SU-DHL-6 (cell line): ENCODE measurements around the gene IRAK2.

ENCODE experiments used
- H2AFZ ChIP-seq: fragments of 200-600 bp; sonication (generic); 2 replicates; pipeline ENCODE4 v1.6.1; 2014; ENCODE audit warnings: low read depth, mild to moderate bottlenecking, moderate library complexity, mixed read lengths, antibody characterized with exemption, low read length; ENCODE audit not compliant: severe bottlenecking
- H3F3A ChIP-seq: fragments of 200-600 bp; shearing (Covaris generic); 2 replicates; pipeline ENCODE4 v1.6.0; 2016; ENCODE audit warnings: antibody characterized with exemption, mild to moderate bottlenecking; ENCODE audit not compliant: insufficient read depth
- H3K27ac ChIP-seq: fragments of 200-600 bp; sonication (generic); 2 replicates; pipeline ENCODE4 v1.5.1; 2016; ENCODE audit warnings: low read depth, mild to moderate bottlenecking, low read length, moderate library complexity, mixed read lengths
- H3K27me3 ChIP-seq: fragments of 200-600 bp; sonication (generic), shearing (Covaris generic); 2 replicates; pipeline ENCODE4 v1.6.0; 2014; ENCODE audit warnings: mild to moderate bottlenecking, low read length
- H3K36me3 ChIP-seq: fragments of 200-600 bp; sonication (generic); 2 replicates; pipeline ENCODE4 v1.6.1; 2014; ENCODE audit warnings: mild to moderate bottlenecking, low read length, mixed read lengths
- H3K4me2 ChIP-seq: fragments of 300-600, 200-600 bp; shearing (Covaris generic), sonication (generic); 2 replicates; pipeline ENCODE4 v1.6.0; 2014; ENCODE audit warnings: low read length, low read depth, mild to moderate bottlenecking; ENCODE audit not compliant: poor library complexity, severe bottlenecking
- H3K4me3 ChIP-seq: fragments of 200-600 bp; sonication (generic); 2 replicates; pipeline ENCODE4 v1.5.1; 2014; ENCODE audit warnings: antibody characterized with exemption, low read length, mild to moderate bottlenecking, mixed read lengths; ENCODE audit not compliant: insufficient read depth, poor library complexity, severe bottlenecking
- H3K79me2 ChIP-seq: fragments of 200-600 bp; sonication (generic); 2 replicates; pipeline ENCODE4 v1.6.1; 2014; ENCODE audit warnings: mild to moderate bottlenecking, low read length, moderate library complexity; ENCODE audit not compliant: insufficient read depth
- H3K9ac ChIP-seq: fragments of 200-600 bp; sonication (generic); 2 replicates; pipeline ENCODE4 v1.7.0; 2014; ENCODE audit warnings: mild to moderate bottlenecking, low read length
- H3K9me2 ChIP-seq: fragments of 200-600 bp; sonication (generic); replicated peaks from 2 replicates; pipeline ENCODE4 v1.6.1; 2014; ENCODE audit warnings: low read length; ENCODE audit not compliant: insufficient read depth
- H3K9me3 ChIP-seq: fragments of 200-600 bp; sonication (generic); 2 replicates; pipeline ENCODE4 v1.6.1; 2014; ENCODE audit warnings: low read length, mixed read lengths; ENCODE audit not compliant: insufficient read depth
- H4K20me1 ChIP-seq: fragments of 200-600 bp; sonication (generic); 2 replicates; pipeline ENCODE4 v1.6.1; 2014; ENCODE audit warnings: low read depth, mild to moderate bottlenecking, antibody characterized with exemption, low read length, moderate library complexity, mixed read lengths
- CTCF ChIP-seq: fragments of 200-600 bp; sonication (generic); IDR thresholded peaks from one replicate; pipeline ENCODE4 v1.5.1; 2017; ENCODE audit warnings: antibody characterized with exemption, mild to moderate bottlenecking, low read length, moderate library complexity; ENCODE audit not compliant: insufficient read depth, poor library complexity, severe bottlenecking
- EZH2phosphoT487 ChIP-seq: fragments of 200-600 bp; sonication (generic), shearing (Covaris generic); conservative IDR thresholded peaks from 2 replicates; pipeline ENCODE4 v1.6.1; 2018; ENCODE audit warnings: mild to moderate bottlenecking, antibody characterized with exemption, low read length, moderate library complexity, mixed read lengths

The IRAK2 gene

GRCh38 chr3:10198761-10199649 is 34.3 kb downstream of the IRAK2 start:
- Histone ChIP-seq H3K4me2 (no peak overlapping the region), H3K9ac (no peak overlapping the region), H3F3A (no peaks in the 10 kb centered on the region), H3K27ac (no peak overlapping the region), H3K9me3 (no peaks in the 10 kb centered on the region), H4K20me1 (no peaks in the 10 kb centered on the region), H3K9me2 (no peaks in the 10 kb centered on the region), H3K27me3 (no peaks in the 10 kb centered on the region), H3K36me3 (no peaks in the 10 kb centered on the region), H3K4me3 (no peak overlapping the region), H3K79me2 (no peaks in the 10 kb centered on the region), H2AFZ (no peak overlapping the region)
- no peak for TF ChIP-seq EZH2phosphoT487
- no peak for TF ChIP-seq CTCF

- Histone ChIP-seq H3K9ac (no peak overlapping the region), H3F3A (no peaks in the 10 kb centered on the region), H3K36me3 (no peaks in the 10 kb centered on the region), H3K4me3 (no peak overlapping the region), H2AFZ (no peak overlapping the region), H3K9me2 (no peaks in the 10 kb centered on the region), H3K27ac (no peak overlapping the region), H3K79me2 (no peaks in the 10 kb centered on the region), H3K4me2 (no peak overlapping the region), H3K27me3 (no peaks in the 10 kb centered on the region), H4K20me1 (no peaks in the 10 kb centered on the region), H3K9me3 (no peaks in the 10 kb centered on the region)
- no peak for TF ChIP-seq CTCF
- TF ChIP-seq EZH2phosphoT487, result no peak
Observed at GRCh38 chr3:10204921-10205320, 40.2 kb downstream of the IRAK2 start.

- no peaks in the 10 kb centered on the region for H3K9me3 ChIP-seq
- H4K20me1 ChIP-seq, result no peaks in the 10 kb centered on the region
- no peak overlapping the region for H3K4me3 ChIP-seq
- no peak overlapping the region for H2AFZ ChIP-seq
- no peaks in the 10 kb centered on the region for H3F3A ChIP-seq
- no peak overlapping the region for H3K4me2 ChIP-seq
- TF ChIP-seq CTCF (no peak), EZH2phosphoT487 (no peak)
- H3K9me2 ChIP-seq, result no peaks in the 10 kb centered on the region
- H3K9ac ChIP-seq, result no peak overlapping the region
- no peaks in the 10 kb centered on the region for H3K27me3 ChIP-seq
- H3K79me2 ChIP-seq, result no peaks in the 10 kb centered on the region
- no peaks in the 10 kb centered on the region for H3K36me3 ChIP-seq
- no peak overlapping the region for H3K27ac ChIP-seq
Observed at GRCh38 chr3:10205451-10206165, 40.9 kb downstream of the IRAK2 start.
